ENCODE data around the gene SGF29.
"Not testable (repeated sequence)": the region's sequence is repeated elsewhere in the genome, so short reads cannot be mapped to it uniquely, and the experiment has no call there.

SGF29 gene

DNA sequence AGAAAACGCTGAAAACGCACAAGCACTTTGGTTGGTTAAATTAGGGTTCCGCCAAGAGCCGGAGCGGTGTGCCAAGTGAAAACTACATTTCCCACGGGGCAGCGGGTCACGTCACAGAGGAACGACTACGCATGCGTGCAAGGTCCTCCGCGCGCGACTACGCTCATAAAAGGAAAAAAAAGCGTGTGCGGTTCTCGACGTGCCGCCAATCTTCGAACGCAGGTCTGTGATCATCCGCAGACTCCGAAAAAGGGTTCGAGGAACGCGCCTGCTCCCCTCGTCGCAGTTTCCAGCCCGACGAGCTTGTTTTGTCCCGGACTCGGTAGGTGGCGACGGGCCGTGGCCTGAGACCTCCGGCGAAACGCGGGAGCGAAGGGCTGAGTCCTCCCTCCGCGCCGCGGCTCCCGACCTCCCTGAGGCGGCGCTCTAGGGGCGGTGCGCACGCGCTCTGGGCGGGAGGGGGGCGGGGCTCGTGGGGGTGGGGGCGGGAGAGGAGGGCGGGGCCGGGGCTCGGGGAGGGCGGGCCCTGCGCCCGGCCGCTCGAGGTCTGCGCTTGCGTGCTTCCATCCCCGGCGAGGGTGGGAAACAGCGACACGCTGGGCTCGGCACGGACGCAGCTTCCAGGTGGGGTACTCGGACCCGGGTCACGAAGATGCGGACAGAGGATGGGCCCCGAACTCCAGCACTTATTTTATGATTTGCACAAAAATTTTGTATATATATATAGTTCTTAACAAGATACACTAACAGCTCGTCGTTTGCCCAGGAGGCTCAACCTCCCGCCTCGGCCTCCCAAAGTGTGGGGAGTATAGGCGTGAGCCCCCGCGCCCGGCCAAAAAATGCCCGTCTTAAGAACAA is at the start of gene SGF29:
Gene SGF29, plus strand, starts transcription at position 145 of the 858 bp plus-strand sequence. CDS start 27,150 bp downstream, outside the sequence.
- DNase-seq = peak; percentile 93

DNA sequence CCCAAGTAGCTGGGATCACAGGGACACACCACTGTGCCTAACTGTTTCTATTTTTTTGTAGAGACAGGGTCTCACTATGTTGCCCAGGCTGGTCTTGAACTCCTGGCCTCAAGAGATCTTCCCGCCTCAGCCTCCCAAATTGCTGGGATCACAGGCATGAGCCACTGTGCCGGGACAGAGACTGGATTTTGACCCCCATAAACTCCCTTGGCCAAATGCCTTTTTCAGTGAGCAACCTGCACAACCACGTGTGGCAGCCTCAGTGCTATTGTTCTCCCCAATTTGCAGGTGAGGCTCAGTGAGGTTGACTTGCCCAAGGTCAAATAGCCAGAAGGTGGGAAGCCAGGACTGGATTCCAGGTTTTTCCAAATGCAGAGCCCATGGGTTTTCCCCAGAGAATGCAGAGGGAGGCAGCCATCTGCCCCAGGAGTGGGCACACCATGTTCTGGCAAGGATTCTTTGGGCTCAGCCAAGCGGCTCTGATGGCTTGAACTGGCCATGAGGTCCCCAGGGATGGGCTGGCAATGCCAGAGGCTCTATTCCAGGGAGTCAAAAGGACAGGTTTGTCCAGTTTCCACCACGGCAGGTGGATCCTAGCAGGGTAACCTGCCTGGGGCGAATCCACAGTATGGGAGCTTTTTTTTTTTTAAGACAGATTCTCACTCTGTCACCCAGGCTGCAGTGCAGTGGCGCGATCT is 48.9 kb upstream of the SGF29 start:
- DNase-seq = no peak

DNA sequence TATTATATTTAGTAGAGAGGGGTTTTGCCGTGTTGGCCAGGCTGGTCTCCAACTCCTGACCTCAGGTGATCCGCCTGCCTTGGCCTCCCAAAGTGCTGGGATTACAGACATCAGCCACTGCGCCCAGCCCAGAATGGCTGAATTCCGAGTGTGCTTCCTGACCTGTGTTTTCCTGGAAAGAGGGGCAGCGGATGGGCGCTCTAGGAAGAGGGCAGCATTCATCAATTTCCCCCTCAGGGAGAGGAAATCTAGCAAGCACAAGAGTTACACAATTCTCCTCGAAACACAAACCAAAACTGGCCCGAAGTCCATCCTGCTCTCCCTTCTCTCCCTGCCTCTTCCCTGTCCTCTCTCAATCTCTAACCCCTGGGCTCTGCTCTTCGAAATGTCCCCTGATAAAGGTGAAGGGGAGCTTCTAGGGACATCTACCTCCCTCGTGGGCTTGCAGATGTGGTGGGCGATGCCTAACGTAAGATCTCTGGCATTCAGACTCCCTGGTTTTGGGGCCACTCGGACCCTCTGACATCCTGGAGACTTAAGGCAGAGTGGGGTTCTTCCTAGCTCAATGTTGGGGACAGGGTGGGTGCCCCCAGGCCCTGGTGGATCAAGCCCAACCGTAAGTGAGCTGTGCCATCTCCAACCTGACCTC is 48.1 kb upstream of the SGF29 start:
- no peak for DNase-seq

DNA sequence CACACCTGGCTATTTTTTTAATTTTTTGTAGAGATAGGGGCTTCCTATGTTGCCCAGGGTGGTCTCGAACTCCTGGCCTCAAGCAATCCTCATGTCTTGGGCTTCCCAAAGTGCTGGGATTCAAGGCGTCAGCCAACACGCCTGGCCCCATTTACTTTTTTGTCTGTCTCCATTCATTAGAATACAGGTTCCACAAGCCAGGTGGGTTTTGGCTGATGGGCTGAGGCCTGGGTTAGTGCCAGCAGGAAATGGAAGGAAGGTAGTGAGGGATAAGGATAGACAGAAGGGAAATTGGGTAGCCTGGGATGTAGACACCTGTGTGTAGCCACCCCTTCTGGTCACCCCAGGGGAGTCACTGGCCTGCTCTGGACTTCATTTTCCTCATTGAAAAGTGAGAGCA is 42.7 kb upstream of the SGF29 start:
- no peak for DNase-seq

DNA sequence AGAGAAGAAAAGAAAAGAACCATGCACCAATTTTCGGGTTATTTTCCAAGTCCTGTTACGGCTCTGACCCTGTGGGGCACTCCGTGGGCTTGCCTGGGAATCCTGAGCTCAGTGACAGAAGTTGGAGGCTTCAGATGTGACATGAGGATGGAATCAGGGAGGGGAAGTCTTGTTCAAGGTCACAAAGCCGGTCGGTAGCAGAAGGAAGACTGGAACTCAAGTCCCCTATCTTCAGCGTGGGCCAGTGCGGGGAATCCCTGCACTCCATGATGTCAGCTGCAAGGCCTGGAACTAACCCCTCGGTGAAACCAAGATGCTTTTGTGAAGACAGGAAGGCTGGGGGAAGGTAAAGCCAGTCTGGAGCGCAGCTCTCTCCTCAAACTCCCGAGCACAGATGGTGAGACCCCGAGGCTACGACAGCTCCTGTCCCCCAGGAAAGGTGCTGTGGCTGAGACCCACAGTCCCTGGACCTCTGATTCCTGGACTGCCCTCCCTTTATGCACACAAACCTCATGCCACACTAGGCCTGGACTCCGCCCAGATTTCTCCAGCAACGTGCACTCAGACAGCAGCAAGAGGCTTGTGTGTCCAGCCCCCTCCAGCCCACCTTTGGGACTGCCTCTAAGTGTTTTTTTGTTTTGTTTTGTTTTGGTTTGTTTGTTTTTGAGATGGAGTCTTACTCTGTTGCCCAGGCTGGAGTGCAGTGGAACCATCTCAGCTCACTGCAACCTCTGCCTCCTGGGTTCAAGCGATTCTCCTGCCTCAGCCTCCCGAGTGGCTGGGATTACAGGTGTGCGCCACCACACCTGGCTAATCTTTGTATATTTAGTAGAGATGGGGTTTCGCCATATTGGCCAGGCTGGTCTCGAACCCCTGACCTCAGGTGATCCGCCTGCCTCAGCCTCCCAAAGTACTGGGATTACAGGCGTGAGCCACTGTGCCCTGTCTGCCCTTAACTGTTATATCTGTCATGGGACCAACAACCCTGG is 41.6 kb upstream of the SGF29 start:
- no peak for DNase-seq

DNA sequence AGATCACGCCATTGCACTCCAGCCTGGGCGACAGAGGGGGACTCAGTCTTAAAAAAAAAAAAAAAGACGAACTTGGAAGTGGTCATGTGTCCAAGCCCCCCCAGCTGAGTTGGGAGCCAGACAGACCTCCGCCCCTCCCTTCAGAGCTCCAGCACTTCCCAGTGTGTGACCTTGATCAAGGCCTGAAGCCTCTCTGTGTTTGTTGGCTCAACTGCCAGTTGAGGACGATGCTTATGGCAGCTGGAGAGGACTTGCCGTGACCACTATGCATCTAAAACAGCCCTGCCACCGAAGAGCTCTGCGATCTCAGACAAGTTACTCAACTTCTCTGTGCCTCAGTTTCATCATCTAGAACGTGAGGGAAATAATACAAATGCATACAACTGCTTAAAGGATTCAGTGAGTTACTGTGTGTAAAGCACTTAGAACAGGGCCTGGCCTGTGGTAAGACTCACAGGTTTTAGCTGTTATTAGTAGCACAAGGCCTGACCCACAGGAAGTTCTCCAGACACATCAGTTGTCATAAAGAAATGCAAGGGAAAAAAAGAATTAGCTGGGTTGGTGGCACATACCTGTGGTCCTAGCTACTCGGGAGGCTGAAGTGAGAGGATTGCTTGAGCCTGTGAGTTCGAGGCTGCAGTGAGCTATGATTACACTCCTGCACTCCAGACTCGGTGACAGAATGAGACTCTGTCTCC is 40.1 kb upstream of the SGF29 start:
- no peak for DNase-seq

DNA sequence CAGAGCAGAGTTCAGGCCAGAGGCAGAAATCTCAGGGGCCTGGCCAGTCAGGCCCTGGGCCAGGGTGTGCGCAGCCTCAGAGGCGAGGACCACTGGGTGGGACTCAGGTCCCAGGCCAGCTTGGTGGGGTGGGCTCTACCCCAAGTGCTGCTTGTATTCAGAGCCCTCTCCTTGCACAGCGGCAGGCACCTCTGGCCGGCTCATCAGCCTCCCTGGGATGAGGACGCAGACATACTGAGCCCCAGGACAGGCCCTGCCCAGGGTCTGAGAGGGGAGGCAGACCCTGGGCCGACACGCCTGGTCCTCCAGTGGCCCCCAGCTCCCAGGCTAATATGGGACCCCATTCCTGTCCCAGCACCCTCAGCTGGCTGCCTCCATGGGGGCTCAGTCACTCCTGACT is 39.5 kb upstream of the SGF29 start:
- no peak for DNase-seq

DNA sequence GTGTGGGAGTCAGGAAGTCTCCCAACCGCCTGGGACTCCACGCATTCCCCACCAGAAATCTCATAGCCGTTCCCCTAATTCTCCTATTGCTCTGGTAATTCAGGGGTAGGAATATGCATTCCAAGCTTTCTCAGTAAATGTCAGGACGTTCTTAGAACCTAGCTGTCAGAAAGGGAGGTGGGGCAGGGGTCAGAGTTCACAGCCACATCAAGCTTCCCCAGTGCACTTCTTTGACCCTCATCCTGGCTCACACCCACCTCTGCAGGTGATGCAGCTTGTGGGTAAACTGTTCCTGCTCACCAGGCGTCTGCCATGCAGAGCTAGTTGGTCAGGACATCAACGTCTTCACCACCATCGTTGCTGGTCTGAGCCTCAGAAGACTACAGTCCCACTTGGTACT is 33.0 kb upstream of the SGF29 start:
- no peak for DNase-seq

DNA sequence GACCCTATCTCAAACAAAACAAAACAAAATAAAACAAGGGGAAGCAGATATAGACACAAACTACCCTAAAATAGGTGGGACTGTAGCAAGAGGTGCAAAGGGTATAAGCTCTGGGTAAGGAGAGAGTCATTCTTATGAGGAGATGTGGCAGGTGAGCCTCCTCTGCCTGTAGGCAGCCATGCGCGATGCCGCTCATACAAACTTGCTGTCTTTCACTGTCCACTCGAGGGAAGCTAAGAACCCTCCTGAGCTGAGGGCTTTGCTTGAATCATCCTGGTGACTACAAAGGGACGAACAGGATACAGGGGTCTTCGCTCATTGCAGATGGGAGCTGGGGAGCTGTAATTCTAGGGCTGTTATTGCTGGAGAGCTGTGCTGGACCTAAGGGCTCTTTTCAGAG is 32.3 kb upstream of the SGF29 start:
- DNase-seq = no peak

DNA sequence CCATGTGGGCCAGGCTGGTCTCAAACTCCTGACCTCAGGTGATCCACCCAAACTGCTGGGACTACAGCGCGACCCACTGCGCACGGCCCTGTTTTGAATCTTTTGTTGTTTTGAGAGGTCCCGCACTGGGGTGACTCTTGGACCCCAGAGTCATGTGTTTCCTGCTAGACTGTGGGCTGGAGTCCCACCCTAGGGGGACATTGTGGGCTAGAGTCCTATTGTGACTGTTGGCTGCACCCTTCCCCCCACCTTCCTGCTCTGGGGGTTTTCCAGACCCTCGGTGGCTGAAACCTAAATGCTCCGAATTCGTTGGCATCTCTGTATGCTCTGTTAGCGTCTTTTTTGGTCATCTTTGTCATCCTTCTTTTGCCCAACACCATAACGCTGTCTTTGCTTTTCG is 30.9 kb upstream of the SGF29 start:
- no peak for DNase-seq

DNA sequence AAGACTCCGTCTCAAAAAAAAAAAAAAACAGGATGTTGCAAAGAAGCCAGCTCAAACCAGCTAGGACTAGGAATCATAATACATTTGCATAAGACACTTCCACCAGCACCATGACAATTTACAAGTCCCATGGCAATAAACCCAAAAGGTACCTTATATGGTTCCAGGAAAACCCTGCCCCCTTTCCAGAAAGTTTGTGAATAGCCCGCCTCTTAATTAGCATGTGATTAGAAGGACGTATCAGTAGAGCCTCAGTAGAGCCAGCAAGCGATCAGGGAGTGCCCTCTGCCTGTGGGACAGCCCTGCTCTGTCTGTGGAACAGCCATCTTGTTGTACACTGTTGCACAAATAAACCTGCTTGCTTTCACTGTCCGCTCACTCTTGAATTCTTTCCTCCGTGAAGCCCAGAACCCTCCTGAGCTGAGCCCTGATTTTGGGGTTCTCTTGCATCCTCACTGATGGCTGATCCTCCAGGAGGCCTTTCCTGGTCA is 29.0 kb upstream of the SGF29 start:
- no peak for DNase-seq

DNA sequence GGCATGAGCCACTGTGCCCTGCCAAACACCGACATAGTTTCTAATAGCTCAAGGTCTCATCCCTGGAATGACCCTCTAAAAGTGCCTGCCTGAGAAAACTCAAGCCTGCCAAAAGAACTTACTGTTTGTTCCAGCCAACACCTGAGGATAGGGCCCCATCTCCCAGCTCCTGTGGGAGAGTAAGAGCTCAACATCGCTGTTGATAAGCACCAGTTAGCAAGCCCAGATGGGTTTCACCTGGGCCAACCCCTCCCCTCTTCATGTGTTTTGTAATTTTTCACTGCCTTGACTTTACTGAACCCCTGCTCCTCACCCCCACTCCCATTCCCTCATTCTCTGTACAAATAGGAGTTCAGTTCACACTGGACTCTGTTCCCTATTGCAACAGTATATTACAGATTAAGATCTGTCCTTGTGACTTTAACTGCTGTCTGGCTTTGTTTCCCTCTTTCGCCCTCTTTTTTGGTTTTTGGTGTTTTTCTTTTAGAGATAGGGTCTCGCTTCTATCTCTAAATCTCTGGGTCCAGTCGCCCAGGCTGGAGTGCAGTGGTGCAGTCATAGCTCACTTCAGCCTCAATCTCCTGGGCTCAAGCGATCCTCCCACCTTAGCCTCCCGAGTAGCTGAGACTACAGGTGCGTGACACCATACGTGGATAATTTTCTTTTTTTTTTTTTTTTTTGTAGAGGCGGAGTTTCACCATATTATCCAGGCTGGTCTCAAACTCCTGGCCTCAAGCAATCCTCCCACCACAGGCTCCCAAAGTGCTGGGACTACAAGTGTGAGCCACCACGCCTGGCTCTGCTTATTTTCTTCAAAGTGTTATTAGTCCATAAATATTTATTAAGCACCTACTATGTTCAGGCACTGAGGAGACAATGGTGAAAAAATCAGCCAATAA is 27.3 kb upstream of the SGF29 start:
- DNase-seq = no peak

DNA sequence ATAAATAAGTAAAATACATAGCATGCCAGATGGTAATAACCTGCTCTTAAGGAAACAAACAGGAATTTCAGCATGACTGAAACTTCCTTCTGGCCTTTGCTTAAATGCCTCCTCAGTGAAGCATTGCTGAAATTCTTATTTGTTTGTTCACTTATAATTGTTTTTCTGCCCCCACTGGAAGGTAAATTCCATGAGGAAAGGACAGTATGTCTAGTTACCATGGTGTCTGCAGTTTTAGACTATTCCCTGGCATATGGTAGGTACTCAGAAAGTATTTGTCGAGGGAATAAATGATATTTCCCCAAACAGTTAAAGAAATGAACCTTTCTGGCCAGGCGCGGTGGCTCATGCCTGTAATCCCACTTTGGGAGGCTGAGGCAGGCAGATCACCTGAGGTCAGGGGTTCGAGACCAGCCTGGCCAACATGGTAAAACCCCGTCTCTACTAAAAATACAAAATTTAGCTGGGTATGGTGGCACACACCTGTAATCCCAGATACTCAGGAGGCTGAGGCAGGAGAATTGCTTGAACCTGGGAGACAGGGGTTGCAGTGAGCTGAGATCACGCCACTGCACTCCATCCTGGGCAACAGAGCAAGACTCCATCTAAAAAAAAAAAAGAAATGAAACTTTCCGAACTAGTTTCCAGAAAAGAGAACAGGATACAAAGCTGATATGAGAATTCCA is 26.5 kb upstream of the SGF29 start:
- not testable (repeated sequence) for DNase-seq

DNA sequence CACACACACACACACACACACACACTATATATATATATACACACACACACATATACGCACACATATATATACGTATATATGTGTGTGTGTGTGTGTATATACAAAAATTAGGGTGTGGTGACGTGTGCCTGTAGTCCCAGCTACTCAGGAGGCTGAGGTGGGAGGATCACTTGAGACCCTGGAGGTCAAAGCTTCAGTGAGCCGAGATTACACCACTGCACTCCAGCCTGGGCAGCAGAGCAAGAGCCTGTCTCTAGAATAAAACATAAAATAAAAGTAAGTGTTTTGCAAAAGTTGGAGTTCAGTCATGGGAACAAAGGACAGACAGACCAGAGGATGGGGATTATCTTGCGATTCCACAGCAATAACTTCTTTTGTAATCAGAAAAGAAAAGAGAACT is 25.7 kb upstream of the SGF29 start:
- DNase-seq = no peak

DNA sequence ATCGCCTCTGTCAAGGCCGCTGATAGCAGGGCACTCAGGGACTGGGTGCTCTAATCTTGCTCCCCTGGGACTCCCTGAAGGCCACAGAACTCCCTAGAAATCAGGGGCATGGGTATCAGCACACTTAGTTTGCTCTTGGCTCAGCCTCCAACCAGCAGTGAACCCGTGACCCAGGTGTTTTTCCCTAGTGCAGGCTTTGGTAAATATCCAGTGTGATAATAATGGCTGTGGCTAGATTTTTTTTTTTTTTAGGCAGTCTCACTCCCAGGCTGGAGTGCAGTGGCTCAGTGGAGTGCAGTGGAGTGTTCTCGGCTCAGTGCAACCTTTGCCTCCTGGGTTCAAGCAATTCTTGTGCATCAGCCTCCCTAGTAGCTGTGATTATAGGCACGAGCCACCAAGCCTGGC is 25.3 kb upstream of the SGF29 start:
- no peak for DNase-seq

DNA sequence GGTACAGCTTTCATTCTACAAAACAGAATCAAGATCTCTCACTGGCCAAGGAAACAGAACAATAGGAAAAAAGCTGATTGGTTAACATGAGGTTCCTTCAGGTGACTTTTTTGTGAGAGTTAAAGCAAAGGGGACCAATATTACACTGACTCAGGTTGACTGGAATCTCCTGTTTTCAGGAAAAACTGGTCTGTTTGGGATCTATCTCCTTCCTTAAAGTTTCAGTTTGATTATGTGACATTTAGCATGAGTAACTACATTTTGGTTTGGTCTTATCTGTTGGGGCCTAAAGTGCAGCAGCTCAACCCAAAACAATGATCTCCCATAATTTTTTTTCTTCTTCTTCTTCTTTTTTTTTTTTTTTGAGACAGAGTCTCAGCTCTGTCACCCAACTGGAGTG is 24.6 kb upstream of the SGF29 start:
- no peak for DNase-seq

DNA sequence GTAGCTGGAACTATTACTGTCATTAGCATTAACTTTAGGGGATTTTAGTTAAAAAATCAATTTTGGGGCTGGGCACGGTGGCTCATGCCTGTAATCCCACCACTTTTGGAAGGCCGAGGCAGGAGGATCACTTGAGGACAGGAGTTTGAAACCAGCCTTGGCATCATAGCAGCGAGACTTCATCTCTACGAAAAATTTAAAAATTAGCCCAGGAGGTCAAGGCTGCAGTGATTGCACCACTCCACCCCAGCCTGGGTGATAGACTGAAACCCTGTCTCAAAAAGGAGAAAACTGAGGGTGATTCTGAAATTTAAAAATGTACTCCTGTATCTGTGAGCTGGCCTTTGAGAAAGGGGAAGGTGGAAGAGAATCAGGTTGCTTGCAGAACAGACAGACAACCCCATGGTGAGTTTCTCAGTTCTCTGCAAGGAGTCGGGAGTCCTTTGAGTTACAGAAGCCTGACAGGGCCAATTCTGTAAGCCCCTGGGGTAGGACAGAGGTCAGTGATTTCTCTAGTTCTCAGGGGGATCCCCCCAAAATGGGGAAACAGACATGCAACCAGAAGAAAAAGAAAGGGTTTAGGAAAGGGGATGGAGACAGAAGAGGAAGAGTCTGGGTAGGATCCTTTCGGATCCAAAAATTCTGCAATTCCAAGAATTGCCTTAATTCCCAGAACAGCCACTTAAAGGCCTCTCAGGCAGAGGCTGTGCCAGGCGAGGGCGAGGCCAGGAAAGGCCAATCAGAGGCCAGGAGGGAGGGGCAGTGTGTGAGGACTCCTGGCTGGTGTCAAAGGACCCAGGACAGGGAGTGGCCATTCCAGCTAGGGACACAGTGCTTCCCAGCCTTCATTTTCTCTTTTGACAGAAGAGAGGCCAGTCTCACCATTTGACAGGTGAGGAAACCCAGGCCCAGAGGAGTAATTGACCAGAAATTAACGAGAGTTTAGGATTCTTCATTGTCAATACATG is 21.7 kb upstream of the SGF29 start:
- no peak for DNase-seq

DNA sequence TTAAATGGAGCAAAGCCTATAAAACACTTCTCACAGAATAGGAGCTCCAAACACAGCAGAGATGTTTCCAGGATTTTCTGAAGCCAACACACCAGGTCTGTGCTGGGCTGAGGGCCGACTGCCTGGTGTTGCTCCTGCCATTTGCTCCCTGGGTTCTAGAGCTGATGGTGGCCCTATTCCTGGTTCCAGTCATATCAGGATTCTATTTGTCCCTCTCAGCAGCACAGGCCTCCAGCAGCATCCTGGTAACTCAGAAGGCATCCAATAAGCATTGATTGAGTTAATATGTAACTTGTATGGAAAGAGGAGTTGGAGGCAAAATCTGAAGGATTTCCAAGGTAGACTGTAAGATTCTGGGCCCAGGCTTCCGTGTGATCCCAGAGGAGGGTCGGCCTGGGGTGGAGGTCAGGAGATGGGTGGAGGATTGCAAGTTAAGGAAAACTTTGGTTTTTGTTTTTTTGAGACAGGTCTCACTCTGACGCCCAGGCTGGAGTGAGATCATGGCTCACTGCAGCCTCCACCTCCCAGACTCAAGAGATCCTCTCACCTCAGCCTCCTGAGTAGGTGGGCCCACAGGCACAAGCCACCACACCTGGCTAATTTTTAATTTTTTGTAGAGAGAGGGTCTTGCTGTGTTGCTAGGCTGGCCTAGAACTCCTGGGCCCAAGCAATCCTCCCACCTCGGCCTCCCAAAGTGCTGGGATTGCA is 20.6 kb upstream of the SGF29 start:
- no peak for DNase-seq

Measured in CD4-positive, alpha-beta T cell treated with Interleukin-15 for 1 hour (primary cell).